OCI-LY7 (cell line): Measurements from ENCODE around the gene NEMP1. TPM values are rescaled to one million over a fixed set of nuclear protein-coding genes. Genes with fewer than 3 reads are reported as not detected.
A peak's percentile ranks its signal among the peaks of the same experiment; 100 is the strongest.

ENCODE experiments used
- BruUV-seq: library from RNA; stranded (reverse); fragments of 400-500 nt; replicated peaks from 2 replicates; lab custom pipeline; 2021; lab: Mats Ljungman, UMichigan
- CTCF ChIA-PET: fragments of 300-600 bp; sonication (Branson Sonifier 250); formaldehyde crosslinking; loops from one replicate; lab custom pipeline; 2022; ENCODE audit warnings: antibody characterized with exemption; ENCODE audit not compliant: unreplicated experiment; lab: Charles Lee
- POLR2A ChIA-PET: fragments of 300-600 bp; sonication (Branson Sonifier 250); formaldehyde crosslinking; loops from one replicate; lab custom pipeline; 2022; ENCODE audit warnings: antibody characterized with exemption; lab: Charles Lee
- DNase-seq: peaks from one replicate; pipeline ENCODE4 v3.0.0-alpha.2; 2015; ENCODE audit warnings: low spot score
- H2AFZ ChIP-seq: fragments of 200-600 bp; sonication (generic), shearing (Covaris generic); 2 replicates; pipeline ENCODE4 v1.6.1; 2014; ENCODE audit warnings: mild to moderate bottlenecking, antibody characterized with exemption, low read length, moderate library complexity
- H3K27ac ChIP-seq: fragments of 200-600 bp; sonication (generic); 2 replicates; pipeline ENCODE4 v1.5.1; 2014; ENCODE audit warnings: mixed run types, low read depth, mild to moderate bottlenecking, moderate library complexity, low read length, inconsistent platforms; ENCODE audit not compliant: poor library complexity, severe bottlenecking
- H3K36me3 ChIP-seq: fragments of 200-600 bp; sonication (generic); 2 replicates; pipeline ENCODE4 v1.6.1; 2014; ENCODE audit warnings: mild to moderate bottlenecking, antibody characterized with exemption, low read length, moderate library complexity, mixed read lengths; ENCODE audit not compliant: insufficient read depth
- H3K4me1 ChIP-seq: fragments of 200-600 bp; sonication (generic); 2 replicates; pipeline ENCODE4 v1.5.1; 2014; ENCODE audit warnings: mild to moderate bottlenecking, low read length; ENCODE audit not compliant: insufficient read depth, poor library complexity, severe bottlenecking
- H3K4me2 ChIP-seq: fragments of 200-600 bp; sonication (generic); 2 replicates; pipeline ENCODE4 v1.6.1; 2014; ENCODE audit warnings: mild to moderate bottlenecking, low read length
- H3K4me3 ChIP-seq: fragments of 200-600 bp; sonication (generic); 2 replicates; pipeline ENCODE4 v1.5.1; 2014; ENCODE audit warnings: mild to moderate bottlenecking, low read depth, low read length; ENCODE audit not compliant: poor library complexity, severe bottlenecking
- H3K79me2 ChIP-seq: fragments of 200-600 bp; sonication (generic); 2 replicates; pipeline ENCODE4 v1.6.1; 2016; ENCODE audit warnings: low read depth, mild to moderate bottlenecking, low read length, moderate library complexity, mixed read lengths; ENCODE audit not compliant: insufficient read depth
- H3K9me2 ChIP-seq: fragments of 200-600 bp; sonication (generic); 2 replicates; pipeline ENCODE4 v1.6.1; 2016; ENCODE audit warnings: mild to moderate bottlenecking, low read length, mixed read lengths; ENCODE audit not compliant: insufficient read depth
- H3K9me3 ChIP-seq: fragments of 200-600 bp; sonication (generic); 2 replicates; pipeline ENCODE4 v1.6.1; 2014; ENCODE audit warnings: mild to moderate bottlenecking, mixed run types, low read length, mixed read lengths
- H4K20me1 ChIP-seq: fragments of 200-600 bp; sonication (generic); 2 replicates; pipeline ENCODE4 v1.6.1; 2014; ENCODE audit warnings: mild to moderate bottlenecking, antibody characterized with exemption, low read length, moderate library complexity, mixed read lengths; ENCODE audit not compliant: insufficient read depth
- EZH2phosphoT487 ChIP-seq: fragments of 200-600 bp; sonication (generic); IDR thresholded peaks from 2 replicates; pipeline ENCODE4 v1.6.1; 2018; ENCODE audit warnings: low read depth, borderline replicate concordance, mild to moderate bottlenecking, mixed run types, antibody characterized with exemption, low read length, moderate library complexity, mixed read lengths
- intact Hi-C: fragments of 100-400 bp; cut with micrococcal nuclease; formaldehyde crosslinking; loops from one replicate; pipeline ENCODE4 v1.10.0; 2022; ENCODE audit not compliant: unreplicated experiment
- total RNA-seq, 2 experiments: library from RNA; depleted of rRNA in 1 of 2; stranded (reverse); fragments of >200 nt in 1 of 2; shearing (Covaris generic) in 1 of 2; gene quantifications; 2 replicates each; pipeline ENCODE4 v1.2.3, GENCODE V29; 2014 to 2022
- TF ChIP-seq, protein P1 (sequence below): fragments of 200-600 bp; sonication (generic); conservative IDR thresholded peaks from 2 replicates; pipeline ENCODE4 v1.5.1; 2014; ENCODE audit warnings: mild to moderate bottlenecking, antibody characterized with exemption, low read length, moderate library complexity, mixed read lengths

Gene NEMP1
- total RNA-seq, 2 experiments from 2014 or later, result 45.7 to 86.3 TPM

DNA sequence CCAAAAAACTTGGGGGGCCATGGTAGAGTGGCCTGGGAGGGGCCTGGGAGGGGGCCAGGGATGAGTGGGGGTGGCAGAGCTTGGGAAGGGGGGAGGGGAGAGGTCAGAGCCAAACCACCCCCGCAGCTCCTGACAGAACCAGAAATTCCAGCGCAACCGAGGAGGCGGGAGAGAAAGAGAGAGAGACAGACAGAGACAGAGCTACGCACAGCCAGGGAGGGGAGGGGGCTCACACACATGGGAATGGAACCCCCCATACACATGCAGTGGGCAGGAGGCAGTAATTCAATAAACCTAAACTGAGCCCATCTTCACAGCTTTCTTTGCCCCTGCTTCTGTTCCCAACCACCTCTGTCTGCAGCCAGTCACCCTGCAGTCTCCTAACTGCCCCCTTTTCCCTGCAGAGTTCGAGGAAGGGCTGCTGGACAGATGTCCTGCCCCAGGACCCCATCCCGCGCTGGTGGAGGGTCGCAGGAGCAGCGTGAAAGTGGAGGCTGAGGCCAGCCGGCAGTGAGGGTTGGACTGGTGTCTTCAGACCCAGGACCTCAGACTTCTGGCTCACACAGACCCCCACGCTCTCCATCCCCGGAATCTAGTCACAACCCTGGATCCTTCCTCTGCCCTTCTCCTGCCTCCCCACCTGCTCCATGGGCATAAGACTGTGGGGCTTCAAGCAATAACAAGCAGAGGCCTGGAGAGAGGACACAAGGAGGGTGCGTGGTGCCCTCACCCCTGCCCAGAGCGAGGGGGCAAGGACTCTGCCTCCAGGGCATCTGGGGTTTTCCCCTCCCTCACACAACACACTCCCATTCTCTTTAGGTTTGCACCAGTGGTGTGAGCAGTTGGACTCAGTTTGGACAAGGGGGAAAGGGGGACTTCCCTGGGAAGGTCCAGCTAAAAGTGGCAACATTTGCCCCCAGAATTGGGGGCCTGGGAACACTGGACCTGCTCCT is 15.9 kb upstream of the NEMP1 start:
- peak overlapping the region; percentile 54 for H3K4me2 ChIP-seq

DNA sequence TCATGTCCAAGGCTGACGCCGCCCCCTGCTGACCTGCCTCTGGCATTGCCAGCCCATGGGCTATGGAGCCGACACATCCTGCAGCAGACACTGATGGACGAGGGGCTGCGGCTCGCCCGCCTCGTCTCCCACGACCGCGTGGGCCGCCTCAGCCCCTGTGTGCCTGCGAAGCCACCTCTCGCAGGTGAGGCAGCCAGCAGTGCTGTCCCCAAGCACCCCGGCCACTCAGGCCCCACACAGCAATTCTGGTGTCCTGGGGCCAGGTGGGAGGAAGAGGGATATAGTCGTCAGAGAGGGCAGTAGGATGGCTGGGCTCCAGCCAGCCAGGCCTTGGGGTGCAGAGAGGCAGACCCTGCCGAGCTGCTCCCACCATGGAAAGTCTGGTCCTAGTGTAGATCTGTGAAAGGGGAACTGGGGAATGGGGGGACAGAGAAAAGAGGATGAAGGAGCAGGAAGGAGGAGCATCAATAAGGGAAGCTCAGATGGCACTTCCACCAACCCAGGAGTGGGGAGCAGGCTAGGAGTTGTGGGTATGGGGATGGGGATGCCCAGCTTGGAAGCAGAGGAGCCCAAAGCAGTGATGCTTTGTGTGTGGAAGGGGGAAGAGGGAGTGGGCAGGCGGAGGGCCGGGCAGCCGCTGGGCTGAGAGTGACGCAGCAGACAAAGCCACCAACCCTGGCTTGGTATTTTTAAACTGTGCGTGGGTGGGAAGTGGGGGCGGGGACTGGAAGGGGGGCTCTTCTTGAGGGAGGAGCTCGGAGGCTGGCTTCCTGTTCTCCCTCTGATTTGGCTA is 15.0 kb upstream of the NEMP1 start:
- H2AFZ ChIP-seq, result no peak overlapping the region
- peak overlapping the region; percentile 54 for H3K4me2 ChIP-seq
- H3K9me2 ChIP-seq, result no peaks in the 10 kb centered on the region
- H3K36me3 ChIP-seq, result peaks cover 58% of the 10 kb centered on the region
- no peaks in the 10 kb centered on the region for H4K20me1 ChIP-seq
- peaks cover 25% of the 10 kb centered on the region for H3K4me1 ChIP-seq
- no peaks in the 10 kb centered on the region for H3K9me3 ChIP-seq
- peak; percentile 55 for DNase-seq
- peak overlapping the region; percentile 6 for H3K27ac ChIP-seq
- intact Hi-C loops, result loop anchor here (1.0 kb wide), 1 partner anchor 24 kb away; no protein-coding TSS in a partner anchor
- CTCF ChIA-PET, result interaction anchor here (2.9 kb wide), 1 partner anchor 24 kb away, joined by 10 read pairs; no protein-coding TSS in a partner anchor
- no peaks in the 10 kb centered on the region for H3K79me2 ChIP-seq
- POLR2A ChIA-PET, result interaction anchor here (0.6 to 1.1 kb wide), 2 partner anchors 11 to 14 kb away, joined by 3 read pairs; no protein-coding TSS in a partner anchor
- no peak for TF ChIP-seq EZH2phosphoT487
- TF ChIP-seq, protein P1, sequence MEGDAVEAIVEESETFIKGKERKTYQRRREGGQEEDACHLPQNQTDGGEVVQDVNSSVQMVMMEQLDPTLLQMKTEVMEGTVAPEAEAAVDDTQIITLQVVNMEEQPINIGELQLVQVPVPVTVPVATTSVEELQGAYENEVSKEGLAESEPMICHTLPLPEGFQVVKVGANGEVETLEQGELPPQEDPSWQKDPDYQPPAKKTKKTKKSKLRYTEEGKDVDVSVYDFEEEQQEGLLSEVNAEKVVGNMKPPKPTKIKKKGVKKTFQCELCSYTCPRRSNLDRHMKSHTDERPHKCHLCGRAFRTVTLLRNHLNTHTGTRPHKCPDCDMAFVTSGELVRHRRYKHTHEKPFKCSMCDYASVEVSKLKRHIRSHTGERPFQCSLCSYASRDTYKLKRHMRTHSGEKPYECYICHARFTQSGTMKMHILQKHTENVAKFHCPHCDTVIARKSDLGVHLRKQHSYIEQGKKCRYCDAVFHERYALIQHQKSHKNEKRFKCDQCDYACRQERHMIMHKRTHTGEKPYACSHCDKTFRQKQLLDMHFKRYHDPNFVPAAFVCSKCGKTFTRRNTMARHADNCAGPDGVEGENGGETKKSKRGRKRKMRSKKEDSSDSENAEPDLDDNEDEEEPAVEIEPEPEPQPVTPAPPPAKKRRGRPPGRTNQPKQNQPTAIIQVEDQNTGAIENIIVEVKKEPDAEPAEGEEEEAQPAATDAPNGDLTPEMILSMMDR, result peak; percentile 75
- H3K4me3 ChIP-seq, result peak overlapping the region; percentile 19
- BruUV-seq, result no TSS peak

More for the DNA sequence above, 15.9 kb upstream of the NEMP1 start:
- POLR2A ChIA-PET, result interaction anchor here (0.6 kb wide), 1 partner anchor 13 kb away, joined by 3 read pairs; no protein-coding TSS in a partner anchor
- peak overlapping the region; percentile 6 for H3K27ac ChIP-seq
- no peaks in the 10 kb centered on the region for H3K9me2 ChIP-seq
- no peak for TF ChIP-seq EZH2phosphoT487
- TF ChIP-seq, protein P1, result no peak
- H3K79me2 ChIP-seq, result no peaks in the 10 kb centered on the region
- H3K36me3 ChIP-seq, result peaks cover 67% of the 10 kb centered on the region
- intact Hi-C loops, result no loop called here
- H4K20me1 ChIP-seq, result no peaks in the 10 kb centered on the region
- no peak for DNase-seq
- no peak overlapping the region for H3K4me3 ChIP-seq
- H2AFZ ChIP-seq, result no peak overlapping the region
- BruUV-seq, result no TSS peak
- CTCF ChIA-PET, result interaction anchor here (2.9 kb wide), 1 partner anchor 25 kb away, joined by 10 read pairs; no protein-coding TSS in a partner anchor
- H3K9me3 ChIP-seq, result no peaks in the 10 kb centered on the region
- H3K4me1 ChIP-seq, result peaks cover 25% of the 10 kb centered on the region
